Bronchial epithelial cell (primary cell): ENCODE measurements around the gene CLASP1. TPM values are rescaled to one million over a fixed set of nuclear protein-coding genes. Genes with fewer than 3 reads are reported as not detected.
A peak's percentile ranks its signal among the peaks of the same experiment; 100 is the strongest.

ENCODE experiments used
- DNase-seq: peaks from one replicate; pipeline ENCODE4 v3.0.0-alpha.2; 2010; ENCODE audit warnings: low read depth
- FAIRE-seq: peaks from 2 replicates; lab custom pipeline; 2011; peaks lifted over from hg19 to GRCh38; lab: Jason Lieb, UNC
- H3K27me3 ChIP-seq: 2 replicates; pipeline ENCODE4 v1.5.1; 2011; ENCODE audit warnings: low read length; ENCODE audit not compliant: control insufficient read depth, insufficient read depth
- H3K36me3 ChIP-seq: 2 replicates; pipeline ENCODE4 v1.5.1; 2011; ENCODE audit warnings: low read length; ENCODE audit not compliant: control insufficient read depth, insufficient read depth
- H3K4me3 ChIP-seq: 2 replicates; pipeline ENCODE4 v1.5.1; 2011; ENCODE audit warnings: mild to moderate bottlenecking, low read depth, low read length, control low read depth
- CTCF ChIP-seq: IDR thresholded peaks from 2 replicates; pipeline ENCODE4 v1.5.1; 2011; ENCODE audit warnings: mild to moderate bottlenecking, moderate library complexity, low read length, control low read depth, inconsistent platforms; ENCODE audit not compliant: insufficient read depth, severe bottlenecking
- total RNA-seq: library from RNA; depleted of rRNA; stranded (reverse); fragments of >200 nt; gene quantifications from 2 replicates; pipeline ENCODE4 v1.2.1, GENCODE V29; 2014

CLASP1 gene
- total RNA-seq, 1 donor from 2014 or later: 56.9 TPM

DNA sequence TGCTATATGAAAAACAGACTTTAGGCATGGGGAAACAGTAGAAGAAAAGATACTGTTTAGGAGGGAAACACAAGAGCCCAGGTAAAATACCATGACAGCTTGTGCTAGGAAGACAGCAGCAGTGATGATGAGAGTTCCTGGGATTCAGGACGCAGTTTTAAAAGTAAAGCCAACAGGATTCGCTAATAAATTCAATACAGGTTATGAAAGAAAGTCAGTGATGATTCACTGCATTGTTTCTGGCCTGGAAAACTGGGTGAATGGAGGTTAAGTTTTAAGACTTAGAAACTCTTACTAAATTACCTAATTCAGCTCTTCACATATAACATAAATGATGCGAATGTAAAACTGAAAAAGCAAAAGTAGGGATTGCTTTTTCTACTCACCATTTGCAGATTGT is 146.5 kb downstream of the CLASP1 start:
- TF ChIP-seq CTCF: no peak
- DNase-seq (peak; percentile 81), FAIRE-seq (no peak)
- H3K27me3 ChIP-seq: no peaks in the 10 kb centered on the region
- no peak overlapping the region for H3K4me3 ChIP-seq
- H3K36me3 ChIP-seq: peaks cover 1% of the 10 kb centered on the region

DNA sequence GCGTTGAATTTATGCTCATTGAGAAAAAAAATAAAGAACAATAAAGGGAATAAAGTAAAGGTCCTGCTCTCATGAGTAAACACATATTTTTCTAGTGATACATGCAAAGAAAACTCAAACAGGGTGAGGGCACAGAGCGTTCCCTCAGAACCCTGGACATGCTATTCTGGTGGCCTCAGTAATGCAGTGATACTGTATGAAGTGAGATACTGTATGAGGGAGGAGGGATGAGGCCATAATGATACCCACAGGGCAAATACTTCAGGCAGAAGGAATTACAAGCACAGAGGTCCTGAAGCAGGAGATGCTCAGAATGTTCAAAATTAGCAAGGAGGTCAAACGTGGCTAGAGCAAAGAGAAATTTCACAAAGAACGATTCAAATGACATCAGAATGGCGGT is 147.0 kb downstream of the CLASP1 start:
- H3K4me3 ChIP-seq: no peak overlapping the region
- DNase-seq (peak; percentile 91), FAIRE-seq (peak; percentile 72)
- H3K36me3 ChIP-seq: peaks cover 1% of the 10 kb centered on the region
- no peak for TF ChIP-seq CTCF
- no peaks in the 10 kb centered on the region for H3K27me3 ChIP-seq

- FAIRE-seq (no peak), DNase-seq (peak; percentile 88)
- Histone ChIP-seq H3K36me3 (peaks cover 1% of the 10 kb centered on the region), H3K4me3 (no peak overlapping the region), H3K27me3 (no peaks in the 10 kb centered on the region)
- TF ChIP-seq CTCF: no peak
These were observed 147.7 kb downstream of the CLASP1 start for GRCh38 chr2:121501554-121501953.

GRCh38 chr2:121501031-121501430 is 148.2 kb downstream of the CLASP1 start:
- no peak overlapping the region for H3K4me3 ChIP-seq
- TF ChIP-seq CTCF: no peak
- H3K36me3 ChIP-seq: no peaks in the 10 kb centered on the region
- DNase-seq (peak; percentile 89), FAIRE-seq (no peak)
- H3K27me3 ChIP-seq: no peaks in the 10 kb centered on the region

- no peak for FAIRE-seq
These were observed 150.5 kb downstream of the CLASP1 start for GRCh38 chr2:121498731-121499130.

More at GRCh38 chr2:121498731-121499130, 150.5 kb downstream of the CLASP1 start:
- Histone ChIP-seq H3K27me3 (no peaks in the 10 kb centered on the region), H3K4me3 (no peak overlapping the region), H3K36me3 (no peaks in the 10 kb centered on the region)
- no peak for DNase-seq
- TF ChIP-seq CTCF: no peak
